22Rv1 (cell line): ENCODE results near the gene DHRS11.

Experiments
- CTCF ChIP-seq: fragments of 450-650 bp; IDR thresholded peaks from 2 replicates; pipeline ENCODE4 v1.5.1; 2017; ENCODE audit warnings: mild to moderate bottlenecking
- ZFX ChIP-seq: fragments of 450-650 bp; IDR thresholded peaks from 2 replicates; pipeline ENCODE4 v1.6.1; 2017; ENCODE audit warnings: antibody characterized with exemption, borderline replicate concordance

- no peak for TF ChIP-seq CTCF
- TF ChIP-seq ZFX = no peak
Observed at GRCh38 chr17:36640836-36641235, 49.2 kb downstream of the DHRS11 start.
